SU-DHL-6 (cell line): ENCODE data around the gene ERI2.

Source experiments
- H2AFZ ChIP-seq: fragments of 200-600 bp; sonication (generic); 2 replicates; pipeline ENCODE4 v1.6.1; 2014; ENCODE audit warnings: low read depth, mild to moderate bottlenecking, moderate library complexity, mixed read lengths, antibody characterized with exemption, low read length; ENCODE audit not compliant: severe bottlenecking
- H3F3A ChIP-seq: fragments of 200-600 bp; shearing (Covaris generic); 2 replicates; pipeline ENCODE4 v1.6.0; 2016; ENCODE audit warnings: antibody characterized with exemption, mild to moderate bottlenecking; ENCODE audit not compliant: insufficient read depth
- H3K27ac ChIP-seq: fragments of 200-600 bp; sonication (generic); 2 replicates; pipeline ENCODE4 v1.5.1; 2016; ENCODE audit warnings: low read depth, mild to moderate bottlenecking, low read length, moderate library complexity, mixed read lengths
- H3K27me3 ChIP-seq: fragments of 200-600 bp; sonication (generic), shearing (Covaris generic); 2 replicates; pipeline ENCODE4 v1.6.0; 2014; ENCODE audit warnings: mild to moderate bottlenecking, low read length
- H3K36me3 ChIP-seq: fragments of 200-600 bp; sonication (generic); 2 replicates; pipeline ENCODE4 v1.6.1; 2014; ENCODE audit warnings: mild to moderate bottlenecking, low read length, mixed read lengths
- H3K4me2 ChIP-seq: fragments of 300-600, 200-600 bp; shearing (Covaris generic), sonication (generic); 2 replicates; pipeline ENCODE4 v1.6.0; 2014; ENCODE audit warnings: low read length, low read depth, mild to moderate bottlenecking; ENCODE audit not compliant: poor library complexity, severe bottlenecking
- H3K4me3 ChIP-seq: fragments of 200-600 bp; sonication (generic); 2 replicates; pipeline ENCODE4 v1.5.1; 2014; ENCODE audit warnings: antibody characterized with exemption, low read length, mild to moderate bottlenecking, mixed read lengths; ENCODE audit not compliant: insufficient read depth, poor library complexity, severe bottlenecking
- H3K79me2 ChIP-seq: fragments of 200-600 bp; sonication (generic); 2 replicates; pipeline ENCODE4 v1.6.1; 2014; ENCODE audit warnings: mild to moderate bottlenecking, low read length, moderate library complexity; ENCODE audit not compliant: insufficient read depth
- H3K9ac ChIP-seq: fragments of 200-600 bp; sonication (generic); 2 replicates; pipeline ENCODE4 v1.7.0; 2014; ENCODE audit warnings: mild to moderate bottlenecking, low read length
- H3K9me2 ChIP-seq: fragments of 200-600 bp; sonication (generic); replicated peaks from 2 replicates; pipeline ENCODE4 v1.6.1; 2014; ENCODE audit warnings: low read length; ENCODE audit not compliant: insufficient read depth
- H3K9me3 ChIP-seq: fragments of 200-600 bp; sonication (generic); 2 replicates; pipeline ENCODE4 v1.6.1; 2014; ENCODE audit warnings: low read length, mixed read lengths; ENCODE audit not compliant: insufficient read depth
- H4K20me1 ChIP-seq: fragments of 200-600 bp; sonication (generic); 2 replicates; pipeline ENCODE4 v1.6.1; 2014; ENCODE audit warnings: low read depth, mild to moderate bottlenecking, antibody characterized with exemption, low read length, moderate library complexity, mixed read lengths
- EZH2phosphoT487 ChIP-seq: fragments of 200-600 bp; sonication (generic), shearing (Covaris generic); conservative IDR thresholded peaks from 2 replicates; pipeline ENCODE4 v1.6.1; 2018; ENCODE audit warnings: mild to moderate bottlenecking, antibody characterized with exemption, low read length, moderate library complexity, mixed read lengths
- TF ChIP-seq, protein P1 (sequence below): fragments of 200-600 bp; sonication (generic); IDR thresholded peaks from one replicate; pipeline ENCODE4 v1.5.1; 2017; ENCODE audit warnings: antibody characterized with exemption, mild to moderate bottlenecking, low read length, moderate library complexity; ENCODE audit not compliant: insufficient read depth, poor library complexity, severe bottlenecking

ERI2 gene

GRCh38 chr16:20782470-20782869 is 23.8 kb downstream of the ERI2 start:
- Histone ChIP-seq H3K4me3 (no peak overlapping the region), H4K20me1 (no peaks in the 10 kb centered on the region), H3K27ac (no peak overlapping the region), H3K27me3 (no peaks in the 10 kb centered on the region), H3K9me2 (no peaks in the 10 kb centered on the region), H2AFZ (no peak overlapping the region), H3K36me3 (no peaks in the 10 kb centered on the region; the same call in 1 of the 2 replicates), H3K4me2 (no peak overlapping the region), H3F3A (no peaks in the 10 kb centered on the region), H3K79me2 (no peaks in the 10 kb centered on the region), H3K9ac (no peak overlapping the region), H3K9me3 (no peaks in the 10 kb centered on the region)
- TF ChIP-seq, protein P1, sequence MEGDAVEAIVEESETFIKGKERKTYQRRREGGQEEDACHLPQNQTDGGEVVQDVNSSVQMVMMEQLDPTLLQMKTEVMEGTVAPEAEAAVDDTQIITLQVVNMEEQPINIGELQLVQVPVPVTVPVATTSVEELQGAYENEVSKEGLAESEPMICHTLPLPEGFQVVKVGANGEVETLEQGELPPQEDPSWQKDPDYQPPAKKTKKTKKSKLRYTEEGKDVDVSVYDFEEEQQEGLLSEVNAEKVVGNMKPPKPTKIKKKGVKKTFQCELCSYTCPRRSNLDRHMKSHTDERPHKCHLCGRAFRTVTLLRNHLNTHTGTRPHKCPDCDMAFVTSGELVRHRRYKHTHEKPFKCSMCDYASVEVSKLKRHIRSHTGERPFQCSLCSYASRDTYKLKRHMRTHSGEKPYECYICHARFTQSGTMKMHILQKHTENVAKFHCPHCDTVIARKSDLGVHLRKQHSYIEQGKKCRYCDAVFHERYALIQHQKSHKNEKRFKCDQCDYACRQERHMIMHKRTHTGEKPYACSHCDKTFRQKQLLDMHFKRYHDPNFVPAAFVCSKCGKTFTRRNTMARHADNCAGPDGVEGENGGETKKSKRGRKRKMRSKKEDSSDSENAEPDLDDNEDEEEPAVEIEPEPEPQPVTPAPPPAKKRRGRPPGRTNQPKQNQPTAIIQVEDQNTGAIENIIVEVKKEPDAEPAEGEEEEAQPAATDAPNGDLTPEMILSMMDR = no peak
- no peak for TF ChIP-seq EZH2phosphoT487

DNA sequence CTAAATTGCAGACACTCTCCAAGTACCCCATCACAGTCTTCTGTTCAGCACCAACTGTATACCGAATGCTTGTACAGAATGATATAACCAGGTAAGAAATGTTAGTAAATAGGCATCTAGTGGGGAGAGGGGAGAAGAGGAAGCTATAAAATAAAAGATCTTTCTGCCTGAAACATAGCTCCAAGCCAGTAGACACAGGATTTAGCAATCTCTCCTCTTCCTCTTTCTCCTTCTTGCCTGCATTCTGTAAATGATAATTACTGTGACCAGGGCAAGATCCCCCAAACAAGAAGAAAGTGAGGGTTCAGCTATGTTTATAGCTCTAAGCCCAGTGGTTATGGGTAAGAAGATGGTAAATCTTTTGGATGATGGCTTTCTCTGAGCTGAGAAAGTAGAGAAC is 24.6 kb downstream of the ERI2 start:
- no peak overlapping the region for H3K9ac ChIP-seq
- no peaks in the 10 kb centered on the region for H3K9me2 ChIP-seq
- no peak overlapping the region for H3K27ac ChIP-seq

DNA sequence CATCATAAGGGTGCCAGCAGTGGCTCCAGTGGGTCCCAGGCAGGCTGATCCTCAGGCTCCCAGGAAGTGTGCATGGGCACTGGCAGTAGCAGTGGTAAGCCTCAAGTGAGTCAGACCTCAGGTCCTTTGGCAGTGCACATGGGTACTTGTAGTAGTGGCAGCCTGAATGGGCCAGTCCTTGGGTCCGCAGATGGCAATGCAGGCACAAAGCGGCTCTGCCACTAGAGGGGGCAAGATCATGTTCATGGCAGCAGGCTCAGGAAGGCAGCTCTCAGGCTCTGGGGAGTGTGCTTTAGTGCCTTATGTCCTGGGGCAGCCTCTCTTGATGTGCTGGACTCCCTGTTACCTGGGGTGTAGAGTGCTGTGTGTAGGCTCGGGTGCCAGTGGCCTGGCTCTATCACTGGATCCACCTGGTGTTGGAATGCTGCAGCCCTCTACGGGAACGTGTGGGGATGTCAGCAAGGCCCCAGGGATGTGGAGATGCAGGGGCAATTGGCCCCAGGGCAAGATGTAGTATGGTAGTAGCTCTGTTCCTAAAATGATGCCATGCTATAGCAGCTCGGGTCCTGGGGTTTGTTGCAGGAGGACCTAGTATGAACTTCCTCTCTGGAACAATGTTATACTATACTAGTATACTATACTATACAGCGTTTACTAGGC is 31.4 kb downstream of the ERI2 start:
- H3K4me2 ChIP-seq = no peak overlapping the region
- no peaks in the 10 kb centered on the region for H3K79me2 ChIP-seq
- H3K9me2 ChIP-seq = no peaks in the 10 kb centered on the region
- no peak overlapping the region for H3K27ac ChIP-seq
- H3F3A ChIP-seq = no peaks in the 10 kb centered on the region
- H3K4me3 ChIP-seq = no peak overlapping the region
- no peak overlapping the region for H3K9ac ChIP-seq
- H2AFZ ChIP-seq = no peak overlapping the region
- H4K20me1 ChIP-seq = no peaks in the 10 kb centered on the region
- TF ChIP-seq, protein P1 = peak; percentile 85
- TF ChIP-seq EZH2phosphoT487 = no peak
- no peaks in the 10 kb centered on the region for H3K9me3 ChIP-seq
- no peaks in the 10 kb centered on the region for H3K27me3 ChIP-seq
- no peaks in the 10 kb centered on the region for H3K36me3 ChIP-seq

More for the DNA sequence above, 24.6 kb downstream of the ERI2 start:
- Histone ChIP-seq H3K27me3 (no peaks in the 10 kb centered on the region), H2AFZ (no peak overlapping the region), H3K36me3 (no peaks in the 10 kb centered on the region; the same call in 1 of the 2 replicates), H3K4me3 (no peak overlapping the region), H3K79me2 (no peaks in the 10 kb centered on the region), H4K20me1 (no peaks in the 10 kb centered on the region), H3K9me3 (no peaks in the 10 kb centered on the region), H3F3A (no peaks in the 10 kb centered on the region), H3K4me2 (no peak overlapping the region)
- TF ChIP-seq, protein P1 = no peak
- TF ChIP-seq EZH2phosphoT487 = no peak
